Effector memory CD4-positive, alpha-beta T cell (primary cell): ENCODE results near the gene ATP13A3.
"Not testable (repeated sequence)": the region's sequence is repeated elsewhere in the genome, so short reads cannot be mapped to it uniquely, and the experiment has no call there.

Experiments
- DNase-seq, 3 donors: peaks; one replicate each; pipeline ENCODE4 v3.0.0-alpha.2; 2020
- H3K27ac ChIP-seq: 2 replicates; pipeline ENCODE4 v1.7.0; 2013; ENCODE audit warnings: mild to moderate bottlenecking, low read length, moderate library complexity; ENCODE audit not compliant: insufficient read depth, poor library complexity, severe bottlenecking
- H3K27me3 ChIP-seq: replicated peaks from 2 replicates; pipeline ENCODE4 v1.7.0; 2013; ENCODE audit warnings: mild to moderate bottlenecking, low read length; ENCODE audit not compliant: insufficient read depth, control insufficient read depth, poor library complexity, severe bottlenecking
- H3K36me3 ChIP-seq: 2 replicates; pipeline ENCODE4 v1.7.0; 2013; ENCODE audit warnings: mild to moderate bottlenecking, low read length, moderate library complexity; ENCODE audit not compliant: control insufficient read depth, insufficient read depth
- H3K4me1 ChIP-seq: 2 replicates; pipeline ENCODE4 v1.7.0; 2013; ENCODE audit warnings: low read length, mild to moderate bottlenecking; ENCODE audit not compliant: control insufficient read depth, insufficient read depth, poor library complexity, severe bottlenecking
- H3K4me3 ChIP-seq: 2 replicates; pipeline ENCODE4 v1.7.0; 2013; ENCODE audit warnings: low read length, low read depth, mild to moderate bottlenecking; ENCODE audit not compliant: insufficient read depth, poor library complexity, severe bottlenecking
- H3K9me3 ChIP-seq: 2 replicates; pipeline ENCODE4 v1.7.0; 2013; ENCODE audit warnings: mild to moderate bottlenecking, low read length, moderate library complexity; ENCODE audit not compliant: control insufficient read depth
- total RNA-seq, 3 donors: gene quantifications; one replicate each; lab custom pipeline; 2026; lab: John Stamatoyannopoulos, UW

Gene ATP13A3
- 90.0 to 122 (median 115) reads per million in 3 donors for total RNA-seq

DNA sequence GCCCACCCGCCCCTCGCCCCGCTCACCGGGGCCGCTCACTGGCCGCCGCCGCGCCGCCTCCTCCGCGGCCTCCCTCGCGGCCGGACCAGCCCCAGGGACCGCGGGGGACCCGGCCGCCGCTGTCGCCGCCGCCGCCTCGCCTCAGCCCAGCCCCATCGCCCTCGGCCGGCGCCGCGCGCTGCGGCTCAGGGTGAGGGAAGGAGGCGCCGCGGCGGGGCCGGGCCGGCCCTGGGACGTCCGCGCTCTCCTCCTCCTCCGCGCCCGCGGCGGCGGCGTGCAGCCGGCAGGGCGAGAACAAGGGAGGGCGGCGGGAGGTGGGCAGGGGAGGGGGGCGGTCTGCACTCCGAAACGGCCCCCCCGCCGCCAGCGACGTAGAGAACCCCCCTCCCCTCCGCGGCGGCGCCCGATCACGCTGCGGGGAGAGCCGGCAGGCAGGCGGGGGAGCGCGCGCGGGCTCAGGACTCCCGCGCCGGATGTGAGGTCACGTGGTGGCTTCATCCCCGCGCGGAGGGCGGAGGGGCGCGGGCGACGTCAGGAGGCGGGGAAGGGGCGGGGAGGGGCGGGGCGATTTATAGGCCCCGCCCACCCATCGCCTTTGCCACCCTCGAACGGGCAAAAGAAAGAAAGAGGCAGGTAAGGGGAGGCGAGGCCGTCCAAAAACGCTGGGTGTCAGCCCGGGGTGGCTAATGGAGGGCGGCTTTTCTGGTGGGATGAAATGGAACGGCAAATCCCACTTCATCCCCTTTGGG, at the start of gene ATP13A3:
Gene ATP13A3, minus strand, starts transcription at position 463 of the 749 bp plus-strand sequence. CDS start 24,812 bp downstream, outside the sequence.
- Histone ChIP-seq H3K27me3 (no peaks in the 10 kb centered on the region), H3K4me1 (peaks cover 4% of the 10 kb centered on the region), H3K36me3 (no peaks in the 10 kb centered on the region), H3K9me3 (no peaks in the 10 kb centered on the region), H3K27ac (peak within 1 kb of the TSS; percentile 66), H3K4me3 (peak within 1 kb of the TSS; percentile 77)
- peak; percentile 87 to 89 (median 87) for DNase-seq

DNA sequence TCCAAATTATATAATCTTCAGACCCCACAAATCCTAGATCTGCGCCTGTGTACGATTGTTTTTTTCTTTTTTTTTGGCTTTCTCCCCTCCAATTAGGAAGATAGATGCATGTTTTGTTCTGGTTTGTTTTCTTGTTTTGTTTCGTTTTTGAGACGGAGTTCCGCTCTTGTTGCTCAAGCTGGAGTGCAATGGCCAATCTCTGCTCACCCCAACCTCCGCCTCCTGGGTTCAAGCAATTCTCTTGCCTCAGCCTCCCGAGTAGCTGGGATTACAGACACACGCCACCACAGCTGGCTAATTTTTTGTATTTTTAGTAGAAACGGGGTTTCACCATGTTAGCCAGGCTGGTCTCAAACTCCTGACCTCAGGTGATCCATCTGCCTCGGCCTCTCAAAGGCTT, 48.4 kb upstream of the ATP13A3 start:
- DNase-seq, H3K36me3 ChIP-seq, H3K27ac ChIP-seq, H3K4me1 ChIP-seq, H3K9me3 ChIP-seq, H3K27me3 ChIP-seq, H3K4me3 ChIP-seq: not testable (repeated sequence)

DNA sequence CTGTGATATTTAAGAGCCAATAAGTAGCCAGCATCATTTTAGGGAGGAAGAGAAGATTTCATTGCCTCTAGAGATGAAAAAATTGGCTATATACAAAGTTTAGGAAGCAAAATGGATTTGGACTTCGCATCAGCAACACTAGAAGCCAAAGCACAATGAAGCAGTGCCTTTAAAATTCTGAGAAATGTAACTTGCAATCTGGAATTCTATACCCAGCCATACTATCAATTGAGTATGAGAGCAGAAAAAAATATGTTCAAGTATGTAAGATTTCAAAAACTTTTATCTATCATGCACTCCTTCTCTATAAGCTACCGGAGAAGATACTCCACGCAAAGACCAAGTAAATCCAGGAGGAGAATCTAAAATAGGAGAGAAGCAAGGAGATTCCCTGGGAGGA, 47.4 kb upstream of the ATP13A3 start:
- Histone ChIP-seq H3K4me1 (no peaks in the 10 kb centered on the region), H3K9me3 (no peaks in the 10 kb centered on the region), H3K27ac (no peak overlapping the region), H3K36me3 (no peaks in the 10 kb centered on the region), H3K4me3 (no peak overlapping the region), H3K27me3 (no peaks in the 10 kb centered on the region)
- DNase-seq: no peak

DNA sequence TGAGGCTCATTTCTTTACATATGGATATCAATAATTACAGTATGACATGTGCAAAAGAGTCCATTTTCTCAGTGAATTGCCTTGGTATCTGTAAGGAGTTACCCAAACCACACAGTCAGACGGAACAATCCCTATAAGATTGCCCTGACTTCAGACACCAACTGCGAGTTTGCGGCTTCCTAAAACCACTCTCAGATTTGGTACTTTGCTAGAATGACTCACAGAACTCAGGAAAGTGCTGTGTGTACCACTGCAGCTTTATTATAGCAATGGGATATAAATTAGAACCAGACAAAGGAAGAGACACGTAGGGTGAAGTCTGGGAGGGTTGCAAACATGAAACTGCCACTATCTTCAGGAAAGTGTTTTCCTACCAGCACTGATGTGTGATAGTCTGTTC, 45.8 kb upstream of the ATP13A3 start:
- Histone ChIP-seq H3K27ac (no peak overlapping the region), H3K36me3 (no peaks in the 10 kb centered on the region), H3K4me1 (no peaks in the 10 kb centered on the region)

DNA sequence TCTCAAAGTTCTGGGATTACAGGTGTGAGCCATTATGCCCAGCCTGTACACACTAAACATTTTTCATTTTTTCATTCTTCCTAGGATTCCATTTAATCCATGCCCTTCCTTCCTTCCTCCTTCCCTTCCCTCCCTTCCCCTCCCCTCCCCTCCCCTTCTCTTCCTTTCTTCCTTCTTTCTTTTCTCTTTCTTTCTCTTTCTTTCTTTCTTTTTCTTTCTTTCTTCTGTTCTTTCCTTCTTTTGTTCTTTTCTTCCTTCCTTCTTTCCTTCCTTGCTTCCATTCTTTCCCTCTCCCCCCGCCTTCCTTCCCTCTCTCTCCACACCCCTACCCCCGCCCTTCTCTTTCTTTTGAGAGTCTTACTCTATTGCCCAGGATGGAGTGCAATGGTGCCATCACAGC, 40.9 kb upstream of the ATP13A3 start:
- H3K36me3 ChIP-seq: no peaks in the 10 kb centered on the region
- no peaks in the 10 kb centered on the region for H3K4me1 ChIP-seq
- H3K4me3 ChIP-seq: no peak overlapping the region
- H3K27ac ChIP-seq: no peak overlapping the region
- no peak for DNase-seq
- no peaks in the 10 kb centered on the region for H3K9me3 ChIP-seq
- H3K27me3 ChIP-seq: no peaks in the 10 kb centered on the region

More for the DNA sequence above, 45.8 kb upstream of the ATP13A3 start:
- H3K9me3 ChIP-seq: no peaks in the 10 kb centered on the region
- DNase-seq: no peak
- H3K27me3 ChIP-seq: no peaks in the 10 kb centered on the region
- H3K4me3 ChIP-seq: no peak overlapping the region

DNA sequence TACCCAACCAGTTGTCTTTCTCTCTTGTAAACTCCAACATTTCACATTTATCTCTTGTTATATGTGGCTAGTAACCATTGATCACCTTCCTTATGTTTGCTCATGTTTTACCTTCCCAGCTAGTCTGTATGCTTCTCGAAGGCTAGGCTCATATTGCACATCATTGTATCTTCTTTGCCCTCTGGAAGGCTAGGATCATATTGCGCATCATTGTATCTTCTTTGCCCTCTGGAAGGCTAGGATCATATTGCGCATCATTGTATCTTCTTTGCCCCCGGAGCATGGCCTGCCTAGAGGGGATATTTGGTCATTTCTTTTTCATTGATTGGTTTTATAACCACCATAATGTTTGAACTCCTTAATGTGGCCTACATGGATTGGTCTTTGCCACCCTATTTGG, 39.4 kb upstream of the ATP13A3 start:
- no peak for DNase-seq
- Histone ChIP-seq H3K9me3 (no peaks in the 10 kb centered on the region), H3K4me1 (no peaks in the 10 kb centered on the region), H3K36me3 (no peaks in the 10 kb centered on the region), H3K27me3 (no peaks in the 10 kb centered on the region), H3K4me3 (no peak overlapping the region), H3K27ac (no peak overlapping the region)

DNA sequence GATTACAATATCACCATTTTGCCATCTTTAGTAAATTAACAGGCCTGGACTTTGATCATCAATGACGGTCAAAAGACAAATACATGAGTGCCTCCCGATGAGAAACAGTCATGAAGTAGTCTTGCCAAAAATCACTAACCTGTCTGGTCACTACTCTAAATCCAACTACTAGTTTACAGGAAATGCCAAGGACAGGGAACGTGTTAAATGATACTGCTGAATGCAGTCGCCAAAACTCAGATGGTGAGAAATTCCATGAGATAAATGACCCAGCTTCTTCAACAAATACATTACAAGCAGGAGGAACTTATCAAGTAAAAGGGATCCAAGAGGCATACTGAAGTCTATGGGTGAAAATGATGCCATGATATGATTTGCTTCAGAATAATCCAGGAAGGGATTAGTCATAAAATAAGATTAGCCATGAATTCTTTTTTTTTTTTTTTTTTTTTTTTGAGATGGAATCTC, 35.8 kb upstream of the ATP13A3 start:
- H3K36me3 ChIP-seq: no peaks in the 10 kb centered on the region
- no peak for DNase-seq
- no peaks in the 10 kb centered on the region for H3K4me1 ChIP-seq
- no peak overlapping the region for H3K27ac ChIP-seq
- no peak overlapping the region for H3K4me3 ChIP-seq
- no peaks in the 10 kb centered on the region for H3K9me3 ChIP-seq
- no peaks in the 10 kb centered on the region for H3K27me3 ChIP-seq

DNA sequence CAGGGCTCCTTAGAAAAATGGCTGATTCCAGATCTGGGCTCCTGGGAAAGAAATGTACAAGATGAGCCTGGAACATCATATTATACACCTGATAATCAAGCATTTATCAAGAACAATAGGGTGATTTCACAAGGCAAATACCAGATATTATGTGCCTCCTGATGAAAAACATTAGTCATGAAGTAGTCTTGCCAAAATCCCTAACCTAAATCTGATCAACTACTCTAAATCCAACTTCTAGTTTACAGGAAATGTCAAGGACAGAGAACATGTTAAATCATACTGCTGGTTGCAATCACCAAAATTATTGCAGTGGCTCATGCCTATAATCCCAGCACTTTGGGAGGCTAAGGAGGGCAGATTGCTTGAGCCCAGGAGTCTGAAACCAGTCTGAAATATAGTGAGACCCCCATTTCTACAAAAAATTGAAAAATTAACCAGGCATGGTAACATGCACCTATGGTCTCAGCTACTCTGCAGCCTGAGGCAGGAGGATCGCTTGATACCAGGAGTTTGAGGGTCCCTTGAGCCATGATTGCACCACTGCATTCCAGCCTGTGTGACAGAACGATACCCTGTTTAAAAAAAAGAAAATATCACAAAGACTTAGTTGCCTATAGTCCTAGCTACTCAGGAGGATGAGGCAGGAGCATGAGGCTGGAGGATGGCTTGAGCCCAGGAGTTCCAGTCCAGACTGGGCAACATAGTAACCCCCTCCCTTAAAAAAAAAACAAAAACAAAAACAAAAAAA, 34.9 kb upstream of the ATP13A3 start:
- no peak for DNase-seq
- no peaks in the 10 kb centered on the region for H3K27me3 ChIP-seq
- H3K4me3 ChIP-seq: no peak overlapping the region
- no peak overlapping the region for H3K27ac ChIP-seq
- H3K9me3 ChIP-seq: no peaks in the 10 kb centered on the region
- H3K36me3 ChIP-seq: no peaks in the 10 kb centered on the region
- no peaks in the 10 kb centered on the region for H3K4me1 ChIP-seq

DNA sequence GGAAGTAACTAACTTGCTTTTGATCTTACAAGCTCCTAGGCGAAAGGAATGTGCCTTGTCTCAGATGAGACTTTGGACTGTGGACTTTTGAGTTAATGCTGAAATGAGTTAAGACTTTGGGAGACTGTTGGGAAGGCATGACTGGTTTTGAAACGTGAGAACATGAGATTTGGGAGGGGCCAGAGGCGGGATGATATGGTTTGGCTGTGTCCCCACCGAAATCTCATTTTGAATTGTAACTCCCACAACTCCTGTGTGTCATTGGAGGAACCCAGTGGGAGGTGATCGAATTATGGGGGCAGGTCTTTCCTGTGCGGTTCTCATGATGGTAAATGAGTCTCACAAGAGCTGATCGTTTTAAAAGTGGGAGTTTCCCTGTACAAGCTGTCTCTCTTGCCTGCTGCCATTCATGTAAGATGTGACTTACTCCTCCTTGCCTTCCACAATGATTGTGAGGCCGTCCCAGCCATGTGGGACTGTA, 33.9 kb upstream of the ATP13A3 start:
- H3K27ac ChIP-seq, H3K4me1 ChIP-seq, H3K36me3 ChIP-seq, DNase-seq, H3K27me3 ChIP-seq, H3K9me3 ChIP-seq, H3K4me3 ChIP-seq: not testable (repeated sequence)

DNA sequence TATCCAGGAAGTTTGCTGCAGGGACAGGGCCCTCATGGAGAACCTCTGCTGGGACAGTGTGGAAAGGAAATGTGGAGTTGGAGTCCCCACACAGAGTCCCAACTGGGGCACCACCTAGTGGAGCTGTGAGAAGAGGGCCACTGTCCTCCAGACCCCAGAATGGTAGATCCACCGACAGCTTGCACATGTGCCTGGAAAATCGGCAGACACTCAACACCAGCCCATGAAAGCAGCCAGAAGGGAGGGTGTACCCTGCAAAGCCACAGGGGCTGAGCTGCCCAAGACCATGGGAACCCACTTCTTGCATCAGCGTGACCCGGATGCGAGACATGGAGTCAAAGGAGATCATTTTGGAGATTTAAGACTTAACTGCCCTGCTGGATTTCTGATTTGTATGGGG, 33.4 kb upstream of the ATP13A3 start:
- H3K4me3 ChIP-seq, H3K27ac ChIP-seq, DNase-seq, H3K27me3 ChIP-seq, H3K4me1 ChIP-seq, H3K9me3 ChIP-seq, H3K36me3 ChIP-seq: not testable (repeated sequence)
